ENCODE data around the gene CRCP.

The CRCP gene

GRCh38 chr7:66078067-66078466, 36.6 kb upstream of the CRCP start:
- no peak overlapping the region for H3K4me3 ChIP-seq (ENCODE audit: low read length)
- no peak for DNase-seq (ENCODE audit: low read depth)
- TF ChIP-seq CTCF (conservative IDR thresholded peaks at IDR 0.05; ENCODE audit: low read depth, low read length), result no peak

GRCh38 chr7:66082083-66082482, 32.6 kb upstream of the CRCP start:
- no peak overlapping the region for H3K4me3 ChIP-seq (ENCODE audit: low read length)
- DNase-seq (ENCODE audit: low read depth), result no peak
- no peak for TF ChIP-seq CTCF (conservative IDR thresholded peaks at IDR 0.05; ENCODE audit: low read depth, low read length)

DNA sequence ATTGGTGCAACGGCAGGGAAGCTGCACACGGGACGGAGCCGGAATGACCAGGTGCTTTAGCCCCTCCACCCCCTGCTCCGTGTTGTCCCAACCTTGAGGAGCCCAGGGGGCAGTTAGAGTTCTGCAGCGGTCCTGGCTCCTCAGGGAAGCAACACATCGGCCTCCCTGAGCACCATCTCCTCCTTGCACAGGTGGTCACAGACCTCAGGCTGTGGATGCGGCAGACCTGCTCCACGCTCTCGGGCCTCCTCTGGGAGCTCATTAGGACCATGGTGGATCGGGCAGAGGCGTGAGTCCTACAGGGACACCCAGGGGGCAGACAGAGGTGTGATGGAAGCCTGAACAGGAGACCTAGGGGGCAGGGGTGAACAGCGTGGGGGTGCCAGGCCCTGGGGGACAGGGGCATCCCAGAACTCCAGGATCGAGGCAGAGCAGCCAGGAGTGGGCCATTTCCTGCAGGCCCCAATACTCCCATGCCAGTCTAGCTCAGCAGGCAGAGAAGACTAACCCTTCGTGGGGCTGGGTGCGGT, 31.7 kb upstream of the CRCP start:
- no peak overlapping the region for H3K4me3 ChIP-seq (ENCODE audit: low read length)
- DNase-seq (ENCODE audit: low read depth), result no peak
- no peak for TF ChIP-seq CTCF (conservative IDR thresholded peaks at IDR 0.05; ENCODE audit: low read depth, low read length)

- DNase-seq (ENCODE audit: low read depth), result no peak
- TF ChIP-seq CTCF (conservative IDR thresholded peaks at IDR 0.05; ENCODE audit: low read depth, low read length), result no peak
- H3K4me3 ChIP-seq (ENCODE audit: low read length), result no peak overlapping the region
Observed at GRCh38 chr7:66083677-66084076, 31.0 kb upstream of the CRCP start.

DNA sequence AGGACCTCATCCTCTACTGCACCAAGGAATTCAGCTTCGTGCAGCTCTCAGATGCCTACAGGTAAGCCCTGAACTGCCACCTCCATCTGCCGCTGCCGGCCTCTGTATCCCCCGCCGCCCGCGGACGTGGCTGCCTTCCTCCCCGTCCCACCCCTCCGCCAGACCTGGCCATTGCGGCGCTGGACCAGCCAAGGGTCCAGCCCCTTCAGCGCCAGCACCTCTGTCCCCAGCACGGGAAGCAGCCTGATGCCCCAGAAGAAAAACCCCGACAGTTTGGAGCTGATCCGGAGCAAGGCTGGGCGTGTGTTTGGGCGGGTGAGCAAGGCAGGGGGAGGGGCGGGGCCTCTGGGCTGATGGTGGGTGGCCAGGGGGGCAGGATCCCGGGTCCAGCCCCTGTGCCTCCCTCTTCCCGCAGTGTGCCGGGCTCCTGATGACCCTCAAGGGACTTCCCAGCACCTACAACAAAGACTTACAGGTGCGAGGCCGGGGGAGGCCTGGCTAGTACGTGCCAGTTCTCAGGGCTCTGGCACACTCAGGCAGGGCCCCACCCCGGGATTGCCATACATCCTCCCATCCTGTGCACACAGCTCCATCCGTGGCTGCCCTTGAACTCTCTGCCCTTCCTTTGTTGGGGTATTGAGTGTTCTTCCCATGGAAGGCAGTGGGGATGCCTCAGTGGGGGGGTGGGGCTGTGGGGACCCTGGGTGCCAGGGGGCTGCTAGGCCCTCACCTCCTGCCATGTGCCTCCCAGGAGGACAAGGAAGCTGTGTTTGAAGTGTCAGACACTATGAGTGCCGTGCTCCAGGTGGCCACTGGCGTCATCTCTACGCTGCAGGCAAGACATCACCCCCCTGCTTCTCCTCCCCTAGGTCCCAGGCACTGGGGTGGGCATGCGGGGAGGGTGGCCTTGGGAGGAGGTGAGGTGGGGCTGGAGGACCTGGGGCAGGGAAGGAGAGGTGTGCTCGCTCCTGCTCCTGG, 25.5 kb upstream of the CRCP start:
- H3K4me3 ChIP-seq (ENCODE audit: low read length), result no peak overlapping the region
- DNase-seq (ENCODE audit: low read depth), result no peak
- no peak for TF ChIP-seq CTCF (conservative IDR thresholded peaks at IDR 0.05; ENCODE audit: low read depth, low read length)

DNA sequence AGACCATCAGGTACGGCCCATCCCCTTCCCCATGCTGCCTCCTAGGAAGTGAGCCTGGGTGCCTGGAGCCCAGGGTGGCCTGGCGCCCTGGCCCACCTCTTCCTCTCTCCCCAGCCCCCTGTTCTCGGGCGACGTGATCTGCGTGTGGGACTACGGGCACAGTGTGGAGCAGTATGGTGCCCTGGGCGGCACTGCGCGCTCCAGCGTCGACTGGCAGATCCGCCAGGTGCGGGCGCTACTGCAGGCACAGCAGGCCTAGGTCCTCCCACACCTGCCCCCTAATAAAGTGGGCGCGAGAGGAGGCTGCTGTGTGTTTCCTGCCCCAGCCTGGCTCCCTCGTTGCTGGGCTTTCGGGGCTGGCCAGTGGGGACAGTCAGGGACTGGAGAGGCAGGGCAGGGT, 22.0 kb upstream of the CRCP start:
- no peak for DNase-seq (ENCODE audit: low read depth)
- no peak overlapping the region for H3K4me3 ChIP-seq (ENCODE audit: low read length)

More for the DNA sequence above, 22.0 kb upstream of the CRCP start:
- no peak for TF ChIP-seq CTCF (conservative IDR thresholded peaks at IDR 0.05; ENCODE audit: low read depth, low read length)

Data from retinal pigment epithelial cell (primary cell).